ENCODE data around the gene SRA1.
"Not testable (repeated sequence)": the region's sequence is repeated elsewhere in the genome, so short reads cannot be mapped to it uniquely, and the experiment has no call there.

SRA1 gene

DNA sequence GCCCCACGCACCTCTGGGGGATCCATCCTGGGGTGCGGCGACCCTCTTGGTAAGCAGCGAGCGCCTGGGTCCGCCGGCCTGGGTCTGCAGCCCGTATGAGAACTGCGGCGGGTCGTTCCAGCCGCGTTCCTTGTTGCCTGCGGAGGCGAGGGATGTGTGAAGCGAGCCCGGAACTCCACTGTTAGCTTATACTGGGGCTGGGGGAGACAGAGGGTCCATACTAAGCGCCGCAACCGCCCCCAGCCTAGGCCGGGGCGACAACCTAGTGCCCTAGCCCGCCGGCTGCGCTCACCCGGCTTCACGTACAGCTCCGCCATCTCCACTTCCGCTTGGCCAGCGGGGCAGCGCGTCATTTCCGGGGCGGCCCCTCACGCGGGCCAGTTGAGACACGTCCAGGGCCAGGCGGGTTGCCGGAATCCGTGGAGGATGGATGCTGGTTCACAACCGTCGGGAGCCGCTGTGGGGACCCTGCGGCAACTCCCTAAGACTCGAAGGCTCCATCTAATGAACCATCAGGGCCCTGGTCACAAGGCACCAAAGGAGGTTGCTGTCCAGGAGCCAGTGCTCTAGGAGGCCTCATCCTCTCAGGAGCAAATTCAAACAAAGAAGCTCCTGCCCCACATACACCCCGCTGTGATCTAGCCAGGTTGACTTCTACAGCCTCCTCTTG is at the start of gene SRA1:
Gene SRA1, minus strand, starts transcription at position 338 of the 670 bp plus-strand sequence. Its CDS starts 21 bp downstream, at position 317.
- DNase-seq (ENCODE audit: insufficient read length, low spot score) (peak; percentile 83), FAIRE-seq (peak; percentile 90)

GRCh38 chr5:140607031-140607430 is 49.8 kb upstream of the SRA1 start:
- FAIRE-seq (no peak), DNase-seq (ENCODE audit: insufficient read length, low spot score) (no peak)

DNA sequence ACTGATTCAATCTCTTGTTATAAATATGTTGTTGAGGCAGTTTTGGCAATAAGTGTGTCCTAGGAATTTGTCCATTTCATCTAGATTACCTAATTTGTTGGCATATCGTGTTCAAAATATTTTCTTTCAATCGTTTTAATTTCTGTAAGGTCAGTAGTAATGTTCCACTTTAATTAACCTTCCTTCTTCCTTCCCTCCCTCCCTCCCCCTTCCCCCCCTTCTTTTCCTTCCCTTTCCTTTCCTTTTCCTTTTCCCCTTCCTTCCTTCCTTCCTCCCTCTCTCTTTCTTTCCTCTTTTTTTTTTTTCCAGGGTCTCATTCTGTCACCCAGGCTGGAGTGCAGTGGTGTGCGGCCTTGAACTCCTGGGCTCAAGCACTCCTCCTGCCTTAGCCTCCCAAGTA is 48.6 kb upstream of the SRA1 start:
- DNase-seq (ENCODE audit: insufficient read length, low spot score) (no peak), FAIRE-seq (no peak)

- FAIRE-seq (no peak), DNase-seq (ENCODE audit: insufficient read length, low spot score) (no peak)
Observed at GRCh38 chr5:140603734-140604133, 46.5 kb upstream of the SRA1 start.

GRCh38 chr5:140603446-140603698 is 46.1 kb upstream of the SRA1 start:
- not testable (repeated sequence) for FAIRE-seq

DNA sequence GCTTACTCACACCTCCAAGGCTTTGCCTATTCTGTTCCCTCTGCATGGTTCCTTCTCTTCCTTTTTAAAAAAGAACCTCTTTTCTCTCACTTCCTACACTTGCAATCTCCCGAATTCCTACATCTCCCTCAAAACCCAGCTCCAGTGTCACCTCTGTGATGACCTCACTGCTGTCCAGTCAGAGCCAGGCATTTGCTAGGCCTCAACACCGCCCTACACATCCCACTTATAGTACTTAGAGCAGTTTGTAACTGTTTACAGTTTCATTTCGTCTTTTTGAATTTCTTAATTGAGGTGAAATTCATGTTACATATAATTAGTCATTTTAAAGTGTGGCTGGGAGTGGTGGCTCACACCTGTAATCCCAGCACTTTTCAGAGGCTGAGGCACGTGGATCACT is 44.9 kb upstream of the SRA1 start:
- DNase-seq (ENCODE audit: insufficient read length, low spot score) (no peak), FAIRE-seq (no peak)

More at GRCh38 chr5:140603446-140603698, 46.1 kb upstream of the SRA1 start:
- DNase-seq (ENCODE audit: insufficient read length, low spot score), result not testable (repeated sequence)

GRCh38 chr5:140600096-140600495 is 42.8 kb upstream of the SRA1 start:
- FAIRE-seq (no peak), DNase-seq (ENCODE audit: insufficient read length, low spot score) (no peak)

- FAIRE-seq (no peak), DNase-seq (ENCODE audit: insufficient read length, low spot score) (no peak)
Observed at GRCh38 chr5:140598836-140599235, 41.6 kb upstream of the SRA1 start.

DNA sequence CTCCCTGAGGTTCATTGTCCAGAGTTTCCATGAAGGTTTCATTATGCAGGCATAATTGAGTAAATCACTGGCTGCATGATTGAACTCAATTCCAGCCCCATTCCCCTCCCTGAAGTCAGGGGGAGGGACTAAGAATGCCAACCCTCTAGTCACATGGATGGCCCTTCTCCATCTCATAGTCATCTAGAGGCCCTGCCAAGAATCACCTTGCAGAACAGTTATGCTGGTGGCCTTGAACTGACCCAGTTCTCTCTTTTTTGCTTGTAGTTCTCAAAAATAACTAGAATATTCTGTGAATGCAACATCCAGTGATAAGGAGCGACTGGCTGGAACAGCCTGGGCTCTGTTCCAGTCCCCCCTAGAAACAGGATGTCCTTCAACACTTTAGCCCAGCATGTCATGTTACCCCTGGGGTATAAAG is 39.1 kb upstream of the SRA1 start:
- no peak for DNase-seq (ENCODE audit: insufficient read length, low spot score)
- FAIRE-seq, result no peak

- FAIRE-seq (no peak), DNase-seq (ENCODE audit: insufficient read length, low spot score) (no peak)
Observed at GRCh38 chr5:140595538-140596300, 38.4 kb upstream of the SRA1 start.

DNA sequence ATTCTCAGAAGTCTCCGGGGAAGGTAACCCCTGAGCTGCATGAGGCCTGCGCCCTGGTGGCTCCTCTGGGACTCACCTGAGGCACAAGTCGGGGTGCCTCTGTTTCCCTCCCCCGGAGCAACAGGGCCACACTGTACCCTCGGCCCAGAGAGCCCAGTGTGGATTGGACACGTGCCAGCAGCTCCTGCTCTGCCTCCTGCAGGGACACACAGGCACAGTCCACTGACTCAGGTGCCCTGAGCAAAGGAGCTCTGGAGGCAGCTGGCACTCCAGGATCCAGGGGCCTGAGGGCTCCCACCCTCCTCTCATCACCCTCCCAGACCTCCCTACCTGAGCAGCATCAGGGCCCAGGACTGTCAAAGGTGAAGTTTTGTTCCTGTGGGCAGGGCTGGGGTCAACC is 36.9 kb upstream of the SRA1 start:
- FAIRE-seq, result no peak

DNA sequence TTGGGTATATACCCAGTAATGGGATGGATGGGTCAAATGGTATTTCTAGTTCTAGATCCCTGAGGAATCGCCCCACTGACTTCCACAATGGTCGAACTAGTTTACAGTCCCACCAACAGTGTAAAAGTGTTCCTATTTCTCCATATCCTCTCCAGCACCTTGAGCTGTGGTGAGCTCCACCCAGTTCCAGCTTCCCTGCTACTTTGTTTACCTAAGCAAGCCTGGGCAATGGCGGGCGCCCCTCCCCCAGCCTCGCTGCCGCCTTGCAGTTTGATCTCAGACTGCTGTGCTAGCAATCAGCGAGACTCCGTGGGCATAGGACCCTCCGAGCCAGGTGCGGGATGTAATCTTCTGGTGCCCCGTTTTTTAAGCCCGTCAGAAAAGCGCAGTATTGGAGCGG is 35.8 kb upstream of the SRA1 start:
- not testable (repeated sequence) for DNase-seq (ENCODE audit: insufficient read length, low spot score); FAIRE-seq

More for the DNA sequence above, 36.9 kb upstream of the SRA1 start:
- DNase-seq (ENCODE audit: insufficient read length, low spot score), result no peak

- DNase-seq (ENCODE audit: insufficient read length, low spot score), result no peak
- no peak for FAIRE-seq
Observed at GRCh38 chr5:140591747-140592372, 34.6 kb upstream of the SRA1 start.

DNA sequence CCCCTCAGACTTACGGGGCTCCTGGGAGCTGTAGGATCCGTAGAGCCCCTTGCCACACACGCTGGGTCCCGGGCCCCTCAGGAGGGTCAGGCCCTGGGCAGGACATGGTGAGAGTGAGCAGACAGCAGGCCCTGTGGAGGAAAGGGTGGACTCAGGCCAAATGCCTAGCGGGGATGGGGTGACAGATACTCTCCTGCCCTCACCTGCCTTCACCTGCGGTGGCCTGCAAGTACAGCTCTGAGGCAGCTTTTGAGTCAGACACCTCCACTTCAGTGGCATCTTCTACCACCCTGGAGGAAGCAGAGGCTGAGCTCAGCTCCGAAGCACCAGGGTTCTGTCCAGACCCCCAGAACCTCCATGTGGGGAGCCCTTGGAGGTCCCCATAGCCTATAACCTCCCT is 33.6 kb upstream of the SRA1 start:
- FAIRE-seq, result no peak
- no peak for DNase-seq (ENCODE audit: insufficient read length, low spot score)

- no peak for DNase-seq (ENCODE audit: insufficient read length, low spot score)
- no peak for FAIRE-seq
Observed at GRCh38 chr5:140588311-140589070, 31.2 kb upstream of the SRA1 start.

DNA sequence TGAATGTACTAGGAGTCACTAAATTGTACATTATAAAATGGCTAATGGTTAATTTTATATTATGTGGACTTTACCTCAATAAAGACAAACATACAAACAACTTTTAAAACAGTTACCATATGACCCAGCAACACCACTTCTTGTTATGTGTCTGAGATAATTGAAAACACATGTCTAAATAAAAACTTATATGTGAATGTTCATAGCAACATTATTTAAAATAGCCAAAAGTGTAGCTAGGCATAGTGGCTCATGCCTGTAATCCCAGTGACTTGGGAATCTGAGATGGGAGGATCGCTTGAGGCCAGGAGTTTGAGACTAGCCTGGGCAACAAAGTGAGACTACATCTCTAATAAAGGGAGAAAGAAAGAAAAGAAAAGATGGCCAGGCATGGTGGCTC is 30.2 kb upstream of the SRA1 start:
- FAIRE-seq (no peak), DNase-seq (ENCODE audit: insufficient read length, low spot score) (no peak)

DNA sequence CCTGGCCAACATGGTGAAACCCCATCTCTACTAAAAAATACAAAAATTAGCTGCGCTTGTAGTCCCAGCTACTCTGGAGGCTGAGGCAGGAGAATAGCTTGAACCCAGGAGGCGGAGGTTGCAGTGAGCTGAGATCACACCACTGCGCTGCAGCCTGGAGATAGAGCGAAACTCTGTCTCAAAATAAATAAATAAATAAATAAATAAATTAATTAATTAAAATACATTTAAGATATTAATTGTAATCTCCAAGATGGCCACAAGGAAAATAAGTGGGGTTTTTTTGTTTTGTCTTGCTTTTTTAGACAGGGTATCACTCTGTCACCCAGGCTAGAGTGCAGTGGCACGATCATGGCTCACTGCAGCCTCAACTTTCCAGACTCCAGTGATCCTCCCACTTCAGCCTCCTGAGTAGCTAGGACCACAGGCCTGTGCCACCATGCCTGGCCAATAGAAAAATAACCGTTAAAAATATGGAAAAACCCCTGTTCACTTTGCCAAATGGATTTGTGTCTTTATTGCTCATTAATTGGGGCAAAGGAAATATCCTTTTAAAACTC is 22.0 kb upstream of the SRA1 start:
- FAIRE-seq; DNase-seq (ENCODE audit: insufficient read length, low spot score): not testable (repeated sequence)

- DNase-seq (ENCODE audit: insufficient read length, low spot score), result no peak
- FAIRE-seq, result no peak
Observed at GRCh38 chr5:140576776-140577201, 19.5 kb upstream of the SRA1 start.

GRCh38 chr5:140575309-140575708 is 18.0 kb upstream of the SRA1 start:
- DNase-seq (ENCODE audit: insufficient read length, low spot score) (no peak), FAIRE-seq (no peak)

DNA sequence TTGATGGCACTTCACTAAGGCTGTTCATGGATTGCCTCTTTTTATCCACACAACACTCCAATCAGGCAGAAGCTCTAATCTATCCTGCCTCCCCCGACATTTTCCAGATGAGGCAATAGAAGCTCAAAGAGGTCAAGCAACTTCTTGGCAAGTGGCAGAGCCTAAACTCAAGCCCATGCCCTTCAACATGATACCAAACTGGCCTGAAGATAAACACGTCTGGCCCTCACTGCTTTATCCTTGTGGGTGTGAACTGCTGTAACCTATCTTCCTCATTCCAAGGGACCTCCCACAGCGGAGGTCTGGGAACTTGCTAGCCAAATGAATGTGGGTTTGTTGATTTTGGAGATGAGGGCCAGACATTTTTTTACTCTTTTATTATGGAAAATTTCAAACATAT is 16.9 kb upstream of the SRA1 start:
- no peak for FAIRE-seq
- DNase-seq (ENCODE audit: insufficient read length, low spot score), result no peak

DNA sequence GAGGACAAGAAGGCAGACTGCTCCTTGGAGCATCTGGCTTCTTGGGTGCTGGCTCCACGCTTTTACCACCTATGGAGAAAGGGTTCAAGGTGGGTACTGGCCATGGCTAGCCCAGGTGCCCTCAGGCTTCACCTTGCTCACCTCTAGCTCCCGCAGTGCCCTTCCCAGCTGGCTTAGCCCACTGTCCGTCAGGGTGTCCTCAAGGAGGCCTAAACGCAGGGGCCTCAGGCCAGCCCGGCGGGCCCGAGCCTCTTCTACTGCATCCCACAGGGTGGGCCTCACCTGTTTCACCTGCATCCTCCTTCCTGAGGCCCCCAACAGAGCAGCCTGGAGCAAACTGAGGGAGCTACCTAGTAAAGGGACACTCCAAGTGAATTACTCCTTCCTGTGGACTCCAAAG is 16.4 kb upstream of the SRA1 start:
- no peak for FAIRE-seq

More for the DNA sequence above, 16.4 kb upstream of the SRA1 start:
- no peak for DNase-seq (ENCODE audit: insufficient read length, low spot score)

Measured in GM19239 (cell line).